Neutrophil (primary cell): ENCODE results near the gene WBP2.
A peak's percentile ranks its signal among the peaks of the same experiment; 100 is the strongest.

Source experiments
- H3K27ac ChIP-seq: fragments of 200-600 bp; sonication (generic); 2 replicates; pipeline ENCODE4 v1.5.1; 2016; ENCODE audit warnings: mild to moderate bottlenecking, moderate library complexity
- H3K27me3 ChIP-seq: fragments of 200-600 bp; sonication (generic); 2 replicates; pipeline ENCODE4 v1.6.0; 2016; ENCODE audit warnings: mild to moderate bottlenecking
- H3K36me3 ChIP-seq: fragments of 200-600 bp; sonication (generic); 2 replicates; pipeline ENCODE4 v1.5.1; 2017
- H3K4me1 ChIP-seq, 2 experiments: fragments of 200-600 bp in 1 of 2; sonication (generic) in 1 of 2; 1 replicate in 1 of 2; 2 replicates in 1 of 2; pipeline versions ENCODE4 v1.5.1 to v1.6.1; 2013 to 2016; ENCODE audit warnings: low read depth in 1 of 2, low read length in 1 of 2, mild to moderate bottlenecking in 1 of 2, moderate library complexity in 1 of 2; ENCODE audit not compliant: control insufficient read depth in 1 of 2, insufficient read depth in 1 of 2
- H3K4me3 ChIP-seq, 2 experiments: fragments of 200-600 bp in 1 of 2; sonication (generic) in 1 of 2; 1 replicate in 1 of 2; 2 replicates in 1 of 2; pipeline ENCODE4 v1.5.1; 2013 to 2016; ENCODE audit warnings: low read depth in 1 of 2, low read length in 1 of 2, mild to moderate bottlenecking in 1 of 2, moderate library complexity in 1 of 2
- H3K9me3 ChIP-seq: fragments of 200-600 bp; sonication (generic); 2 replicates; pipeline ENCODE4 v1.5.1; 2016
- CTCF ChIP-seq: fragments of 200-600 bp; sonication (generic); IDR thresholded peaks from 2 replicates; pipeline ENCODE4 v1.5.1; 2016; ENCODE audit warnings: antibody characterized with exemption

Gene WBP2

GRCh38 chr17:75895370-75896155 lies 40.4 kb upstream of the WBP2 start:
- no peaks in the 10 kb centered on the region for H3K9me3 ChIP-seq
- no peaks in the 10 kb centered on the region for H3K27me3 ChIP-seq
- peak overlapping the region; percentile 80 for H3K27ac ChIP-seq
- H3K4me3 ChIP-seq = peak overlapping the region; percentile 75 to 76
- H3K36me3 ChIP-seq = peaks cover 18% of the 10 kb centered on the region
- H3K4me1 ChIP-seq = peaks cover 19 to 20% of the 10 kb centered on the region in 2 experiments
- no peak for TF ChIP-seq CTCF

- Histone ChIP-seq H3K4me1 (peaks cover 19 to 20% of the 10 kb centered on the region in 2 experiments), H3K27me3 (no peaks in the 10 kb centered on the region), H3K27ac (no peak overlapping the region), H3K9me3 (no peaks in the 10 kb centered on the region), H3K4me3 (no peak overlapping the region), H3K36me3 (peaks cover 7% of the 10 kb centered on the region)
- TF ChIP-seq CTCF = no peak
Measured at GRCh38 chr17:75894049-75894733, 39.1 kb upstream of the WBP2 start.

- H3K36me3 ChIP-seq = no peaks in the 10 kb centered on the region
- H3K27me3 ChIP-seq = no peaks in the 10 kb centered on the region
- no peak overlapping the region for H3K4me3 ChIP-seq
- H3K27ac ChIP-seq = no peak overlapping the region
- H3K4me1 ChIP-seq = peaks cover 19 to 20% of the 10 kb centered on the region in 2 experiments
- no peak for TF ChIP-seq CTCF
- no peaks in the 10 kb centered on the region for H3K9me3 ChIP-seq
Measured at GRCh38 chr17:75893305-75894048, 38.3 kb upstream of the WBP2 start.

GRCh38 chr17:75892556-75893224 lies 37.6 kb upstream of the WBP2 start:
- Histone ChIP-seq H3K4me3 (no peak overlapping the region), H3K9me3 (no peaks in the 10 kb centered on the region), H3K4me1 (peaks cover 19 to 20% of the 10 kb centered on the region in 2 experiments), H3K36me3 (no peaks in the 10 kb centered on the region), H3K27ac (no peak overlapping the region), H3K27me3 (no peaks in the 10 kb centered on the region)
- TF ChIP-seq CTCF = no peak
